Body of pancreas (tissue), 4 donors: ENCODE results near the gene BSND.

Source experiments
- POLR2A ChIP-seq, 3 donors: fragments of 450-650 bp; IDR thresholded peaks; one replicate each; pipeline ENCODE4 v1.6.1; 2016; ENCODE audit warnings: antibody characterized with exemption in 3 of 3, mild to moderate bottlenecking in 2 of 3
- TF ChIP-seq, protein P1 (sequence below), 7 experiments: fragments of 450-650 bp in 4 of 7; fragments of 200-600 bp in 3 of 7; sonication (generic) in 3 of 7; IDR thresholded peaks; one replicate each; pipeline ENCODE4 v1.5.1; 2016 to 2019; ENCODE audit warnings: antibody characterized with exemption in 7 of 7

DNA sequence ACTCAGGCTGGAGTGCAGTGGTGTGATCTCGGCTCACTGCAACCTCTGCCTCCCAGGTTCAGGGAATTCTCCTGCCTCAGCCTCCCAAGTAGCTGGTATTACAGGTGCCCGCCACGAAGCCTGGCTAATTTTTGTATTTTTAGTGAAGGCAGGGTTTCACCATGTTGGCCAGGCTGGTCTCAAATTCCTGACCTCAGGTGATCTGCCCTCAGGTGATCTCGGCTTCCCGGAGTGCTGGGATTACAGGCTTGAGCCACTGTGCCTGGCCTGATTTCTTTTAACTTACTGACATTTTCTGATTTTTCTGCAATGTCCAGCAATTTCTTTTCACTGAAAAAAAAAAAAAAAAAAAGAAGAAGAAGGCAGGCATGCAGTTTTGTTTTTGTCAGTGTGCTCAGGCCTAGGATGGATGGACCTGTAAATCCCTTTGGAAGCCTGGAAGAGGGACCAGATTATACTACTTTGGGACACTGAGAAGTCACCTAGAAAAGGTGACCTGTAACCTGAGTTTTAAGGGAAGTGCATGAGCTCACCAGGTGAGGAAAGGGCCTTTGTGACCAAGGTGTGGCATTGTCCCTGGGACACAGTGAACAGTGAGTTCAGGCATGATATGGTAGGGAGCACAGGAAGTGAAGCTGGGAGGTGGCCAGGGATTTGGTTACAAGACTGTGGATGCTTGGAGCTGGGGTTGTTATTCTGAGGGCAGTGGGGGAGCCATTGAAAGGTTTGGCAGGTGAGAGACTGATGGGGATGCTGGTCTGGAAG, 21.0 kb upstream of the BSND start:
- TF ChIP-seq POLR2A (IDR thresholded peaks at IDR 0.05) = no peak
- TF ChIP-seq, protein P1, sequence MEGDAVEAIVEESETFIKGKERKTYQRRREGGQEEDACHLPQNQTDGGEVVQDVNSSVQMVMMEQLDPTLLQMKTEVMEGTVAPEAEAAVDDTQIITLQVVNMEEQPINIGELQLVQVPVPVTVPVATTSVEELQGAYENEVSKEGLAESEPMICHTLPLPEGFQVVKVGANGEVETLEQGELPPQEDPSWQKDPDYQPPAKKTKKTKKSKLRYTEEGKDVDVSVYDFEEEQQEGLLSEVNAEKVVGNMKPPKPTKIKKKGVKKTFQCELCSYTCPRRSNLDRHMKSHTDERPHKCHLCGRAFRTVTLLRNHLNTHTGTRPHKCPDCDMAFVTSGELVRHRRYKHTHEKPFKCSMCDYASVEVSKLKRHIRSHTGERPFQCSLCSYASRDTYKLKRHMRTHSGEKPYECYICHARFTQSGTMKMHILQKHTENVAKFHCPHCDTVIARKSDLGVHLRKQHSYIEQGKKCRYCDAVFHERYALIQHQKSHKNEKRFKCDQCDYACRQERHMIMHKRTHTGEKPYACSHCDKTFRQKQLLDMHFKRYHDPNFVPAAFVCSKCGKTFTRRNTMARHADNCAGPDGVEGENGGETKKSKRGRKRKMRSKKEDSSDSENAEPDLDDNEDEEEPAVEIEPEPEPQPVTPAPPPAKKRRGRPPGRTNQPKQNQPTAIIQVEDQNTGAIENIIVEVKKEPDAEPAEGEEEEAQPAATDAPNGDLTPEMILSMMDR (IDR thresholded peaks at IDR 0.05) = no peak
